Calu3 (cell line): ENCODE data around the gene ENO2. TPM values are rescaled to one million over a fixed set of nuclear protein-coding genes. Genes with fewer than 3 reads are reported as not detected.
A peak's percentile ranks its signal among the peaks of the same experiment; 100 is the strongest.

Source experiments
- BruUV-seq: library from RNA; stranded (reverse); fragments of 400-500 nt; replicated peaks from 2 replicates; lab custom pipeline; 2021; lab: Mats Ljungman, UMichigan
- CTCF ChIA-PET: fragments of 300-600 bp; sonication (Branson Sonifier 250); formaldehyde crosslinking; loops from one replicate; lab custom pipeline; 2022; ENCODE audit warnings: antibody characterized with exemption; lab: Charles Lee
- DNase-seq: peaks from one replicate; pipeline ENCODE4 v3.0.0; 2022
- H3K27ac Mint-ChIP-seq: one replicate; pipeline ENCODE4 v1.8.0; 2022; ENCODE audit warnings: mixed read lengths; ENCODE audit not compliant: unreplicated experiment
- H3K27me3 Mint-ChIP-seq: one replicate; pipeline ENCODE4 v1.8.0; 2022; ENCODE audit warnings: mixed read lengths; ENCODE audit not compliant: unreplicated experiment
- H3K36me3 Mint-ChIP-seq: one replicate; pipeline ENCODE4 v1.8.0; 2022; ENCODE audit warnings: mild to moderate bottlenecking, moderate library complexity, mixed read lengths; ENCODE audit not compliant: insufficient read depth, unreplicated experiment
- H3K4me1 Mint-ChIP-seq: one replicate; pipeline ENCODE4 v1.8.0; 2022; ENCODE audit warnings: mild to moderate bottlenecking, low read depth, mixed read lengths; ENCODE audit not compliant: unreplicated experiment
- H3K4me3 Mint-ChIP-seq: one replicate; pipeline ENCODE4 v1.8.0; 2022; ENCODE audit warnings: mild to moderate bottlenecking, low read depth, moderate library complexity, mixed read lengths; ENCODE audit not compliant: unreplicated experiment
- H3K9me3 Mint-ChIP-seq: one replicate; pipeline ENCODE4 v1.8.0; 2022; ENCODE audit warnings: low read depth, mixed read lengths; ENCODE audit not compliant: unreplicated experiment
- CTCF ChIP-seq: fragments of 200-600 bp; IDR thresholded peaks from one replicate; pipeline ENCODE4 v1.8.0; 2022; ENCODE audit warnings: antibody characterized with exemption; ENCODE audit not compliant: unreplicated experiment
- intact Hi-C: fragments of 100-400 bp; cut with micrococcal nuclease; formaldehyde crosslinking; loops from one replicate; pipeline ENCODE4 v1.10.0; 2022; ENCODE audit not compliant: unreplicated experiment
- total RNA-seq: library from RNA; stranded (reverse); gene quantifications from 2 replicates; pipeline ENCODE4 v1.2.3, GENCODE V29; 2022

Gene ENO2
- total RNA-seq, 1 experiment from 2014 or later: 16.1 TPM

GRCh38 chr12:6909421-6910145 lies 4.8 kb upstream of the ENO2 start:
- peaks cover 23% of the 10 kb centered on the region for H3K27me3 Mint-ChIP-seq
- TF ChIP-seq CTCF: no peak
- no peaks in the 10 kb centered on the region for H3K4me1 Mint-ChIP-seq
- BruUV-seq: no TSS peak
- H3K9me3 Mint-ChIP-seq: no peaks in the 10 kb centered on the region
- H3K27ac Mint-ChIP-seq: peak overlapping the region; percentile 11
- no peak overlapping the region for H3K4me3 Mint-ChIP-seq
- H3K36me3 Mint-ChIP-seq: peaks cover 15% of the 10 kb centered on the region
- CTCF ChIA-PET: no interaction called here
- no peak for DNase-seq
- intact Hi-C loops: no loop called here

- peak overlapping the region; percentile 83 for H3K4me3 Mint-ChIP-seq
- H3K4me1 Mint-ChIP-seq: no peaks in the 10 kb centered on the region
- no peak for DNase-seq
- H3K36me3 Mint-ChIP-seq: peaks cover 23% of the 10 kb centered on the region
- no peaks in the 10 kb centered on the region for H3K9me3 Mint-ChIP-seq
- no peak overlapping the region for H3K27ac Mint-ChIP-seq
- no peak for TF ChIP-seq CTCF
- CTCF ChIA-PET: no interaction called here
- peaks cover 32% of the 10 kb centered on the region for H3K27me3 Mint-ChIP-seq
- intact Hi-C loops: no loop called here
- BruUV-seq: no TSS peak
Observed at GRCh38 chr12:6912164-6912935, 2.0 kb upstream of the ENO2 start.

- H3K4me1 Mint-ChIP-seq: no peaks in the 10 kb centered on the region
- peaks cover 32% of the 10 kb centered on the region for H3K27me3 Mint-ChIP-seq
- intact Hi-C loops: no loop called here
- peaks cover 28% of the 10 kb centered on the region for H3K36me3 Mint-ChIP-seq
- CTCF ChIA-PET: interaction anchor here (1.3 kb wide), 1 partner anchor 46 kb away, joined by 3 read pairs; no protein-coding TSS in a partner anchor
- H3K4me3 Mint-ChIP-seq: peak overlapping the region; percentile 83
- no peaks in the 10 kb centered on the region for H3K9me3 Mint-ChIP-seq
- peak overlapping the region; percentile 9 for H3K27ac Mint-ChIP-seq
- DNase-seq: no peak
- no peak for TF ChIP-seq CTCF
- no TSS peak for BruUV-seq
Observed at GRCh38 chr12:6914947-6915788, 788 bp downstream of the ENO2 start.

- intact Hi-C loops: no loop called here
- no TSS peak for BruUV-seq
- peak overlapping the region; percentile 83 for H3K4me3 Mint-ChIP-seq
Observed at GRCh38 chr12:6915789-6916285, 1.5 kb downstream of the ENO2 start.

More at GRCh38 chr12:6915789-6916285, 1.5 kb downstream of the ENO2 start:
- Mint-ChIP-seq H3K27ac (no peak overlapping the region), H3K36me3 (peaks cover 28% of the 10 kb centered on the region), H3K9me3 (no peaks in the 10 kb centered on the region), H3K27me3 (peaks cover 32% of the 10 kb centered on the region), H3K4me1 (no peaks in the 10 kb centered on the region)
- DNase-seq: no peak
- CTCF ChIA-PET: interaction anchor here (0.7 kb wide), 1 partner anchor 10 kb away, joined by 3 read pairs; no protein-coding TSS in a partner anchor
- TF ChIP-seq CTCF: no peak
